Coronary artery (tissue), 2 donors: ENCODE measurements around the gene PRDM15.

ENCODE experiments used
- DNase-seq: peaks from one replicate; pipeline ENCODE4 v3.0.0-alpha.2; 2017; ENCODE audit warnings: low spot score
- H3K27ac ChIP-seq, 2 donors: fragments of 200-600 bp; sonication (generic); one replicate each; pipeline ENCODE4 v1.5.1; 2016 to 2019
- H3K4me3 ChIP-seq: fragments of 200-600 bp; sonication (generic); 2 replicates; pipeline ENCODE4 v1.5.1; 2016; ENCODE audit warnings: mild to moderate bottlenecking, moderate library complexity
- TF ChIP-seq, protein P1 (sequence below): fragments of 200-600 bp; sonication (generic); IDR thresholded peaks from one replicate; pipeline ENCODE4 v1.5.1; 2019; ENCODE audit warnings: antibody characterized with exemption

Gene PRDM15

GRCh38 chr21:41831453-41831831 is 47.7 kb downstream of the PRDM15 start:
- H3K4me3 ChIP-seq, result no peak overlapping the region
- H3K27ac ChIP-seq, result no peak overlapping the region
- no peak for DNase-seq
- TF ChIP-seq, protein P1, sequence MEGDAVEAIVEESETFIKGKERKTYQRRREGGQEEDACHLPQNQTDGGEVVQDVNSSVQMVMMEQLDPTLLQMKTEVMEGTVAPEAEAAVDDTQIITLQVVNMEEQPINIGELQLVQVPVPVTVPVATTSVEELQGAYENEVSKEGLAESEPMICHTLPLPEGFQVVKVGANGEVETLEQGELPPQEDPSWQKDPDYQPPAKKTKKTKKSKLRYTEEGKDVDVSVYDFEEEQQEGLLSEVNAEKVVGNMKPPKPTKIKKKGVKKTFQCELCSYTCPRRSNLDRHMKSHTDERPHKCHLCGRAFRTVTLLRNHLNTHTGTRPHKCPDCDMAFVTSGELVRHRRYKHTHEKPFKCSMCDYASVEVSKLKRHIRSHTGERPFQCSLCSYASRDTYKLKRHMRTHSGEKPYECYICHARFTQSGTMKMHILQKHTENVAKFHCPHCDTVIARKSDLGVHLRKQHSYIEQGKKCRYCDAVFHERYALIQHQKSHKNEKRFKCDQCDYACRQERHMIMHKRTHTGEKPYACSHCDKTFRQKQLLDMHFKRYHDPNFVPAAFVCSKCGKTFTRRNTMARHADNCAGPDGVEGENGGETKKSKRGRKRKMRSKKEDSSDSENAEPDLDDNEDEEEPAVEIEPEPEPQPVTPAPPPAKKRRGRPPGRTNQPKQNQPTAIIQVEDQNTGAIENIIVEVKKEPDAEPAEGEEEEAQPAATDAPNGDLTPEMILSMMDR, result no peak

DNA sequence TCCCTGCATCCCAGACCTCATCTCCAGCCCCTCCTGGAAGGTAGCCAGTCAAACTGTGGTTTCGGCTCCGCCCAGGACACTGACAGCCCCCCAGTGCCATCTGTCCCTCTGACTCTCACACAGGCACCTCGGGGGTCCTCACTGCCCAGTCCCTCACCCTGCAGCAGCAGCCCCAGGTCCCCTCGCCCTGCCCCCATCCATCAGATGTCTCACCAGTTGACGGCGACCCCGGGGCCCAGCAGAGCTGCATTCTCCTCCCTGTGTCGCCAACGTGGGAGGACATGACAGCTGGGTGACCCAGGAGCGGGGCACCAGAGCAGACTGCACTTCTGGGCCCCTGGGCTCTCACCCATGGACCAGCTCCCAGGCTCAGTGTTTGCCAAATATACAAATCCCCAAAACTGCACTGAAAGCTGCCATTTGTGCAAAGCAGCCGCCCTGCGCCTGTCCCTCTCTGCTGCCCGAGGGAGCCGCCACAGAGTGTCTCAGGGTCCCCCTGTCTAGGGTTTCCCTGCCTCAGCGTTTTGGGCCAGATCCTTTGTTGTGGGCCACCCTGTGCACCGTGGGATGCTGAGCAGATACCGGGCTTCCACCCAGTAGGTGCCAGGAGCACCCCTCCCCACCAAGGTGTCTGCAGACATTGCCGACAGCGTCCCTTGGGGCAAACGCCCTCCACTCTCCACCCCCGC is 48.2 kb downstream of the PRDM15 start:
- no peak for DNase-seq
- TF ChIP-seq, protein P1, result no peak
- Histone ChIP-seq H3K27ac (no peak overlapping the region), H3K4me3 (no peak overlapping the region)

GRCh38 chr21:41830145-41830707 is 48.9 kb downstream of the PRDM15 start:
- H3K27ac ChIP-seq, result no peak overlapping the region
- DNase-seq, result no peak
- no peak overlapping the region for H3K4me3 ChIP-seq
- TF ChIP-seq, protein P1, result no peak

DNA sequence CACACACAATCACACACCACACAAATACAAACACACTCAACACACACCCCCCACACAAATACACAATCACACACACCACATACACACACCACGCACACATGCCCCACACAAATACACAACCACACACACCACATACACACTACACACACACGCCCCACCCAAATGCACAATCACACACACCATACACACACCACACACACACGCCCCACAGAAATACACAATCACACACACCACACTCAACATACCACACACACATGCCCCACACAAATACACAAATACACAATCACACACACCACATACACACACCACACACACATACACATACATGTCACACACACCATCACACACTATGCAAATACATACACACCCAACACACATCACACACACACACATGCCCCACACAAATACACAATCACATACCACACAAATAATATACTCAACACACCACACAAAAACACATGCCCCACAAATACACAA is 50.2 kb downstream of the PRDM15 start:
- TF ChIP-seq, protein P1, result no peak
- no peak for DNase-seq

GRCh38 chr21:41827951-41828883 is 50.9 kb downstream of the PRDM15 start:
- no peak for DNase-seq
- no peak overlapping the region for H3K4me3 ChIP-seq
- TF ChIP-seq, protein P1, result no peak
- H3K27ac ChIP-seq, result no peak overlapping the region

More for the DNA sequence above, 50.2 kb downstream of the PRDM15 start:
- Histone ChIP-seq H3K4me3 (no peak overlapping the region), H3K27ac (no peak overlapping the region)

DNA sequence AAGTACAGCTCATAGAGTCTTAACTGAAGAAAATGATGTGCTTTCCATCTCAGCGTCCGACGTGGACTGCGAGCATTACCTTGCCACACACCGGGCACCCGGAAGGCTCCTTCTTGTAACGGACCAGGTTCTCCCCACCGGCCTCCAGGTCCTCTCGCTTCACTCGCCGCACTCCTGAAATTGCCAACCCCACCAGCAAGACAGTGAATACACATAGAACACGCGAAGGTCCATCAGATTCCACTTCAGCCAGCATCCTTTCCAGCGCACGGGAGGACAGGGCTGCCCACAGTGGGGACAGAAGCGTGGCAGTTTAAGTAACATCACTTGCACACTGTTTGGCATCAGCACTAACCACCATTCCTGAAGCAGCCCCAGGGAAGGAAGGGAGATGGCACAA is 53.3 kb downstream of the PRDM15 start:
- TF ChIP-seq, protein P1, result no peak
- no peak for DNase-seq
- H3K4me3 ChIP-seq, result no peak overlapping the region
- H3K27ac ChIP-seq, result no peak overlapping the region
